ENCODE measurements around the gene PCDHGB5. TPM values are rescaled to one million over a fixed set of nuclear protein-coding genes. Genes with fewer than 3 reads are reported as not detected.
"Not testable (repeated sequence)": the region's sequence is repeated elsewhere in the genome, so short reads cannot be mapped to it uniquely, and the experiment has no call there.

The PCDHGB5 gene
- total RNA-seq: under 1 TPM; 0.33 to 0.47 TPM
- under 1 TPM; 0.24 to 0.42 (median 0.24) TPM for polyA plus RNA-seq
- 0 to 0.93 (median 0.46) reads per million in 6 experiments for total RNA-seq

- DNase-seq (peak in 4 of 10 donors; percentile 18 to 50 (median 34)), ATAC-seq (peak; percentile 84 to 85)
- H3K4me1 Mint-ChIP-seq, POLR2A ChIA-PET: not testable (repeated sequence)
- Mint-ChIP-seq H3K27me3 (peaks cover 38 to 80% (median 58%) of the 10 kb centered on the region in 5 donors), H3K9me3 (peaks cover 0 to 71% (median 31%) of the 10 kb centered on the region in 9 donors), H3K36me3 (peaks cover 19 to 49% (median 29%) of the 10 kb centered on the region in 3 donors), H3K4me3 (peak within 1 kb of the TSS; percentile 38 to 67 (median 57)), H3K27ac (peak within 1 kb of the TSS in 1 of 10 donors; percentile 79)
These were observed at the start of gene PCDHGB5 for GRCh38 chr5:141397756-141398551. PCDHGB5 (plus strand) TSS chr5:141397947; CDS start chr5:141398128, 181 bp downstream.

GRCh38 chr5:141349917-141350619 is 47.7 kb upstream of the PCDHGB5 start, which contains the start of gene PCDHGB1:
PCDHGB1 (plus strand) TSS chr5:141350099; CDS start chr5:141350261, 162 bp downstream.
- DNase-seq (peak in 3 of 10 donors; percentile 10 to 30 (median 28)), ATAC-seq (peak in 1 of 2 donors; percentile 56)
- POLR2A ChIA-PET: no interaction called here
- peaks cover 7 to 81% (median 38%) of the 10 kb centered on the region in 9 donors for H3K9me3 Mint-ChIP-seq
- no peak within 1 kb of the TSS for H3K27ac Mint-ChIP-seq
- H3K36me3 Mint-ChIP-seq: peaks cover 24 to 50% (median 28%) of the 10 kb centered on the region in 3 donors
- peaks cover 0 to 2% (median 0%) of the 10 kb centered on the region in 4 donors for H3K4me1 Mint-ChIP-seq
- peak within 1 kb of the TSS in 8 of 10 donors; percentile 12 to 76 (median 58) for H3K4me3 Mint-ChIP-seq
- H3K27me3 Mint-ChIP-seq: peaks cover 45 to 96% (median 70%) of the 10 kb centered on the region in 5 donors

DNA sequence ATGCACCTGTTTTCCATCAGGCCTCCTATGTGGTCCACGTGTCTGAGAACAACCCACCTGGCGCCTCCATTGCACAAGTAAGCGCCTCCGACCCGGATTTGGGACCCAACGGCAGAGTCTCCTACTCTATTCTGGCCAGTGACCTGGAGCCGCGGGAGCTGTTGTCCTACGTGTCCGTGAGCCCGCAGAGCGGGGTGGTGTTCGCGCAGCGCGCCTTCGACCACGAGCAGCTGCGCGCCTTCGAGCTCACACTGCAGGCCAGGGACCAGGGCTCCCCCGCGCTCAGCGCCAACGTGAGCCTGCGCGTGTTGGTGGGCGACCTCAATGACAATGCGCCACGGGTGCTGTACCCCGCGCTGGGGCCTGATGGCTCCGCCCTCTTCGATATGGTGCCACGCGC is 46.2 kb upstream of the PCDHGB5 start:
- Mint-ChIP-seq H3K4me1 (peaks cover 0 to 2% (median 0%) of the 10 kb centered on the region in 4 donors), H3K27ac (no peak overlapping the region), H3K27me3 (peaks cover 44 to 96% (median 74%) of the 10 kb centered on the region in 5 donors), H3K36me3 (peaks cover 18 to 54% (median 26%) of the 10 kb centered on the region in 3 donors), H3K9me3 (peaks cover 7 to 85% (median 40%) of the 10 kb centered on the region in 9 donors), H3K4me3 (no peak overlapping the region)
- POLR2A ChIA-PET: no interaction called here
- DNase-seq (no peak), ATAC-seq (no peak)

DNA sequence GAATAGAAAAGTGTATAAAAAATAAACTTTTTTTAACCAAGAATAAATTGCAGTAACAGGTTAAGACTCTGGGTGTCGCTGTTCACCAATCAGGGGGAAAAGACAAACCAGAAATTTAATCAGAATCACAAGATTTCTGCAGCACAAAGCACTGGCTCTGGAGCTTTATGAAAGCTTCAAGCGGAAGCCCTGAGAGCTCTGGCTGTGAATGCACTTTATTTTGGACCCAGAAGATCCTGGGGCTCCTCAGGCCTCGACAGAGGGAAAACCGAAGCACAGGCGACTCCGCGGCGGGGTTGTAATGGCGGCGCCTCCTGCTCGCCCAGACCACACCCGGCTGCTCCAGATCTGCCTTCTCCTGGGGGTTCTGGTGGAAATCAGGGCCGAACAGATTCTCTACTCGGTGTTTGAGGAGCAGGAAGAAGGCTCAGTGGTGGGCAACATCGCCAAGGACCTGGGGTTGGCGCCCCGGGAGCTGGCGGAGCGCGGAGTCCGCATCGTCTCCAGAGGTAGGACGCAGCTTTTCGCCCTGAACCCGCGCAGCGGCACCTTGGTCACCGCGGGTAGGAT is 42.8 kb upstream of the PCDHGB5 start, which contains the start of gene PCDHGA4:
Gene PCDHGA4 (plus strand): TSS at position 122 of the 570 bp plus-strand sequence. CDS start 87 bp downstream, at position 209.
- peaks cover 16 to 54% (median 21%) of the 10 kb centered on the region in 3 donors for H3K36me3 Mint-ChIP-seq
- POLR2A ChIA-PET: no interaction called here
- no peak for DNase-seq
- peak within 1 kb of the TSS in 8 of 10 donors; percentile 6 to 58 (median 30) for H3K4me3 Mint-ChIP-seq
- H3K27ac Mint-ChIP-seq: no peak within 1 kb of the TSS
- H3K4me1 Mint-ChIP-seq: peaks cover 0 to 5% (median 2%) of the 10 kb centered on the region in 4 donors
- H3K27me3 Mint-ChIP-seq: peaks cover 39 to 99% (median 72%) of the 10 kb centered on the region in 5 donors
- peaks cover 6 to 81% (median 49%) of the 10 kb centered on the region in 9 donors for H3K9me3 Mint-ChIP-seq
- peak in 1 of 2 donors; percentile 27 for ATAC-seq

DNA sequence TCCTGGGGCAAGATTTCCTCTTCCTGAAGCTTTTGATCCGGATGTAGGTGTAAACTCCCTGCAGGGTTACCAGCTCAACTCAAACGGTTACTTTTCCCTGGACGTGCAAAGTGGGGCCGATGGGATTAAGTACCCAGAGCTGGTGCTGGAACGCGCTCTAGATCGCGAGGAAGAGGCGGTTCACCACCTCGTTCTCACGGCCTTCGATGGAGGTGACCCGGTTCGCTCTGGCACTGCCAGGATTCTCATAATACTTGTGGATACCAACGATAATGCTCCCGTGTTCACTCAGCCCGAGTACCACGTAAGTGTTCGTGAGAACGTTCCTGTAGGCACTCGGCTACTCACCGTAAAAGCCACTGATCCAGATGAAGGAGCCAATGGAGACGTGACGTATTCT is 42.1 kb upstream of the PCDHGB5 start:
- POLR2A ChIA-PET: no interaction called here
- Mint-ChIP-seq H3K4me3 (no peak overlapping the region), H3K4me1 (peaks cover 0 to 6% (median 2%) of the 10 kb centered on the region in 4 donors), H3K27ac (no peak overlapping the region), H3K36me3 (peaks cover 14 to 55% (median 23%) of the 10 kb centered on the region in 3 donors), H3K9me3 (peaks cover 0 to 81% (median 49%) of the 10 kb centered on the region in 9 donors), H3K27me3 (peaks cover 39 to 99% (median 72%) of the 10 kb centered on the region in 5 donors)
- ATAC-seq (no peak), DNase-seq (no peak)

DNA sequence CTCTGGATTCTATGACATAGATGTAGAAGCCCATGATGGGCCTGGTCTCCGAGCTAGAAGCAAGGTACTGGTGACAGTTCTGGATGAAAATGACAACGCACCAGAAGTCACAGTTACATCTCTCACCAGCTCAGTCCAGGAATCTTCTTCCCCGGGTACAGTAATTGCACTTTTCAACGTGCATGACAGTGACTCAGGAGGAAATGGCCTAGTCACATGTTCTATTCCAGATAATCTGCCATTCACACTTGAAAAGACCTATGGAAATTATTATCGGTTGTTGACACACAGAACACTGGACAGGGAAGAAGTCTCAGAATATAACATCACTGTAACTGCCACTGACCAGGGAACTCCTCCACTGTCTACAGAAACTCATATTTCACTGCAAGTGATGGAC is 41.6 kb upstream of the PCDHGB5 start:
- POLR2A ChIA-PET: no interaction called here
- peaks cover 0 to 81% (median 52%) of the 10 kb centered on the region in 9 donors for H3K9me3 Mint-ChIP-seq
- H3K4me3 Mint-ChIP-seq: no peak overlapping the region
- no peak overlapping the region for H3K27ac Mint-ChIP-seq
- ATAC-seq: no peak
- peaks cover 0 to 6% (median 2%) of the 10 kb centered on the region in 4 donors for H3K4me1 Mint-ChIP-seq
- peaks cover 17 to 60% (median 22%) of the 10 kb centered on the region in 3 donors for H3K36me3 Mint-ChIP-seq
- peaks cover 41 to 99% (median 72%) of the 10 kb centered on the region in 5 donors for H3K27me3 Mint-ChIP-seq
- no peak for DNase-seq

DNA sequence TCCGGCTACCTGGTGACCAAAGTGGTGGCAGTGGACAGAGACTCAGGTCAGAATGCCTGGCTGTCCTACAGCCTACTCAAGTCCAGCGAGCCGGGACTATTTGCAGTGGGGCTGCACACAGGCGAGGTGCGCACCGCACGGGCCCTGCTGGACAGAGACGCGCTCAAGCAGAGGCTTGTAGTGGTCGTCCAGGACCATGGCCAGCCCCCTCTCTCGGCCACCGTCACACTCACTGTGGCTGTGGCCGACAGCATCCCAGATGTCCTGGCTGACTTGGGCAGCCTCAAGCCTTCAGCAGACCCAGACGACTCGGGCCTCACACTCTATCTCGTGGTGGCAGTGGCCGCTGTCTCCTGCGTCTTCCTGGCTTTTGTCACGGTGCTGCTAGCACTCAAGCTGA is 40.8 kb upstream of the PCDHGB5 start:
- Mint-ChIP-seq H3K9me3 (peaks cover 0 to 85% (median 56%) of the 10 kb centered on the region in 9 donors), H3K27me3 (peaks cover 44 to 97% (median 70%) of the 10 kb centered on the region in 5 donors)
- POLR2A ChIA-PET: no interaction called here

DNA sequence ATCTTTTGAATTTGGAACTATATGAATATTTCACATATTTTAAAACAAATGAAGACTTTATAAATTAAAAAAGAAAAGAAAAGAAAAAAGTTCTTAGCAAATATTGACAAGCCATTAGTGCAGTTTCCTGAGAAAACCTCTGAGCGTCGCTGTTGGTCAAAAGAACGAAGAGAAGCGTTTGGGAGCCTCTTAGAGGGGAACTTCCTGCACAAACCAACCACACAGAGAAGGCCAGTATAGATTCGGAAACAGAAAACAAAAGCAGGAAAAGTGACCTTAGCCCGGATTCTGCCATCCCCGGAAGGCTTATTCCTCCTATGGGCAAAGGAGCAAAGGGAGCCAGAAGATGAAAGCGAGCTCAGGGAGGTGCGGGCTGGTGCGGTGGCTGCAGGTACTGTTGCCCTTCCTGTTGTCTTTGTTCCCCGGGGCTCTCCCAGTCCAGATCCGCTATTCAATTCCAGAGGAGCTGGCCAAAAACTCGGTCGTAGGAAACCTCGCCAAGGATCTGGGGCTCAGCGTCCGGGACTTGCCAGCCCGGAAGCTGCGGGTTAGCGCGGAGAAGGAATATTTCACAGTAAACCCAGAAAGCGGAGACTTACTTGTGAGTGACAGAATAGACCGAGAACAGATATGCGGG is 37.8 kb upstream of the PCDHGB5 start, which contains the start of gene PCDHGB2:
Gene PCDHGB2 (plus strand): TSS at position 205 of the 637 bp plus-strand sequence. CDS start 142 bp downstream, at position 347.
- H3K27ac Mint-ChIP-seq: peak within 1 kb of the TSS in 4 of 10 donors; percentile 48 to 76 (median 62)
- peaks cover 51 to 98% (median 74%) of the 10 kb centered on the region in 5 donors for H3K27me3 Mint-ChIP-seq
- DNase-seq (peak in 4 of 10 donors; percentile 9 to 25 (median 19)), ATAC-seq (peak; percentile 39 to 53)
- H3K4me3 Mint-ChIP-seq: peak within 1 kb of the TSS; percentile 70 to 89 (median 84)
- POLR2A ChIA-PET: no interaction called here
- peaks cover 24 to 71% (median 35%) of the 10 kb centered on the region in 3 donors for H3K36me3 Mint-ChIP-seq
- H3K9me3 Mint-ChIP-seq: peaks cover 0 to 89% (median 56%) of the 10 kb centered on the region in 9 donors
- H3K4me1 Mint-ChIP-seq: peaks cover 0 to 6% (median 2%) of the 10 kb centered on the region in 4 donors

More for the DNA sequence above, 40.8 kb upstream of the PCDHGB5 start:
- DNase-seq: no peak
- ATAC-seq: no peak
- no peak overlapping the region for H3K27ac Mint-ChIP-seq
- H3K36me3 Mint-ChIP-seq: peaks cover 19 to 64% (median 21%) of the 10 kb centered on the region in 3 donors
- no peak overlapping the region for H3K4me3 Mint-ChIP-seq
- H3K4me1 Mint-ChIP-seq: peaks cover 0 to 6% (median 2%) of the 10 kb centered on the region in 4 donors

GRCh38 chr5:141360685-141361084 is 37.1 kb upstream of the PCDHGB5 start:
- POLR2A ChIA-PET: no interaction called here
- no peak for DNase-seq
- H3K4me1 Mint-ChIP-seq: peaks cover 0 to 6% (median 2%) of the 10 kb centered on the region in 4 donors
- H3K9me3 Mint-ChIP-seq: peaks cover 0 to 90% (median 59%) of the 10 kb centered on the region in 9 donors
- ATAC-seq: no peak
- peaks cover 29 to 72% (median 42%) of the 10 kb centered on the region in 3 donors for H3K36me3 Mint-ChIP-seq
- H3K27ac Mint-ChIP-seq: peak overlapping the region in 1 of 10 donors; percentile 9
- H3K4me3 Mint-ChIP-seq: peak overlapping the region in 4 of 10 donors; percentile 6 to 42 (median 27)
- H3K27me3 Mint-ChIP-seq: peaks cover 58 to 98% (median 78%) of the 10 kb centered on the region in 5 donors

- no peak for DNase-seq
- ATAC-seq: no peak
- no peak overlapping the region for H3K4me3 Mint-ChIP-seq
- H3K27me3 Mint-ChIP-seq: peaks cover 59 to 95% (median 74%) of the 10 kb centered on the region in 5 donors
- POLR2A ChIA-PET: no interaction called here
- peaks cover 0 to 6% (median 2%) of the 10 kb centered on the region in 4 donors for H3K4me1 Mint-ChIP-seq
- H3K9me3 Mint-ChIP-seq: peaks cover 0 to 93% (median 51%) of the 10 kb centered on the region in 9 donors
- no peak overlapping the region for H3K27ac Mint-ChIP-seq
- peaks cover 29 to 67% (median 42%) of the 10 kb centered on the region in 3 donors for H3K36me3 Mint-ChIP-seq
These were observed 35.0 kb upstream of the PCDHGB5 start for GRCh38 chr5:141362719-141363118.

DNA sequence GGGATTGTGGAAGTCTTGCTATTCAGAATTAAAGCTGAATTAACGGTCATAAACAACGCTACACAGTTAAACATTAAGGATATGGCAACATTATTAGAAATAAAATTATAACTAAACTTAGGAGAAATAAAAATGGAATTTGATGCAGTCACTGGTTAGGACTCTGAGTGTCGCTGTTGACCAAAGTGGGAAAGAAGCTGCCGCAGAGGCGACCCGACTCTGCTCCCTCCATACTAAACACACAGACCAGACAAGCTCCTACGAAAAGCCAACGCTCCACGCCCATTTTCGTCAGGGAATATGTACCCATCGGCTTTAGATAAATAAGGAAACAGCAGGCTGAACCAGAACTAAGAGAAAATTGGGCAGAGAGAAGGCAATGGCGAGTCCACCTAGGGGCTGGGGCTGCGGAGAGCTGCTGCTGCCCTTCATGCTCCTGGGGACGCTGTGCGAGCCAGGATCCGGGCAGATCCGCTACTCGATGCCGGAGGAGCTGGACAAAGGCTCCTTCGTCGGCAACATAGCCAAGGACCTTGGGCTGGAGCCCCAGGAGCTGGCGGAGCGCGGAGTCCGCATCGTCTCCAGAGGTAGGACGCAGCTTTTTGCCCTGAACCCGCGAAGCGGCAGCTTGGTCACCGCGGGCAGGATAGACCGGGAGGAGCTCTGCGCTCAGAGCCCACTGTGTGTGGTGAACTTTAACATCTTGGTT is 33.6 kb upstream of the PCDHGB5 start, which contains the start of gene PCDHGA5:
Gene PCDHGA5 (plus strand): TSS at position 211 of the 709 bp plus-strand sequence. CDS start 169 bp downstream, at position 380.
- Mint-ChIP-seq H3K27ac (peak within 1 kb of the TSS in 1 of 10 donors; percentile 5), H3K4me1 (peaks cover 0 to 6% (median 2%) of the 10 kb centered on the region in 4 donors), H3K4me3 (peak within 1 kb of the TSS in 2 of 10 donors; percentile 8 to 33), H3K27me3 (peaks cover 64 to 95% (median 74%) of the 10 kb centered on the region in 5 donors), H3K9me3 (peaks cover 0 to 89% (median 44%) of the 10 kb centered on the region in 9 donors), H3K36me3 (peaks cover 27 to 58% (median 43%) of the 10 kb centered on the region in 3 donors)
- DNase-seq: no peak
- POLR2A ChIA-PET: no interaction called here
- ATAC-seq: no peak
